HepG2 (cell line): ENCODE data around the gene ZDHHC7. TPM values are rescaled to one million over a fixed set of nuclear protein-coding genes. Genes with fewer than 3 reads are reported as not detected.

Experiments
- ATAC-seq: fragments of 200-7000 bp; cut with Tn5 transposase; 3 replicates; pipeline ENCODE4 v1.9.1; 2020; ENCODE audit warnings: mild to moderate bottlenecking, moderate library complexity
- BruUV-seq: library from RNA; stranded (reverse); fragments of 400-500 nt; replicated peaks from 2 replicates; lab custom pipeline; 2021; lab: Mats Ljungman, UMichigan
- CTCF ChIA-PET: fragments of 300-600 bp; formaldehyde crosslinking; extraction: SDS; loops from one replicate; lab custom pipeline; 2021; ENCODE audit warnings: low total read pairs, inconsistent platforms, low intra/inter-chr PET ratio; lab: Yijun Ruan, JAX
- POLR2A ChIA-PET: fragments of 350-600 bp; sonication (Branson Sonifier 250); formaldehyde crosslinking; loops from one replicate; lab custom pipeline; 2020; ENCODE audit warnings: antibody characterized with exemption, inconsistent platforms; lab: Yijun Ruan, JAX
- DNase-seq: peaks from one replicate; pipeline ENCODE4 v3.0.0-alpha.2; 2015; ENCODE audit warnings: low spot score
- FAIRE-seq: peaks from 3 replicates; lab custom pipeline; 2011; peaks lifted over from hg19 to GRCh38; lab: Jason Lieb, UNC
- H2AFZ ChIP-seq: one replicate; pipeline ENCODE4 v1.6.1; 2011; ENCODE audit warnings: low read length, inconsistent platforms
- H3K27ac ChIP-seq: fragments of 300-600 bp; 3 replicates; pipeline ENCODE4 v1.8.0; 2011; ENCODE audit warnings: mixed run types, mild to moderate bottlenecking, mixed read lengths, low read length, inconsistent platforms; ENCODE audit not compliant: insufficient read depth; ENCODE audit errors: extremely low read length
- H3K27me3 ChIP-seq, 2 experiments: fragments of 200-600 bp in 1 of 2; 2 replicates in 1 of 2; 3 replicates in 1 of 2; pipeline versions ENCODE4 v1.6.0 to v1.8.0; 2011; ENCODE audit warnings: low read length in 2 of 2, mild to moderate bottlenecking in 2 of 2, moderate library complexity in 2 of 2, inconsistent platforms in 1 of 2; ENCODE audit not compliant: insufficient read depth in 2 of 2, control insufficient read depth in 1 of 2
- H3K36me3 ChIP-seq, 2 experiments: fragments of 200-600 bp in 1 of 2; replicated peaks in 1 of 2; 2 replicates in 1 of 2; 3 replicates in 1 of 2; pipeline versions ENCODE4 v1.5.1 to v1.8.0; 2011; ENCODE audit warnings: low read length in 2 of 2, inconsistent platforms in 1 of 2; ENCODE audit not compliant: insufficient read depth in 2 of 2, control insufficient read depth in 1 of 2
- H3K4me1 ChIP-seq: 2 replicates; pipeline ENCODE4 v1.5.1; 2012; ENCODE audit warnings: low read length, inconsistent platforms; ENCODE audit not compliant: insufficient read depth
- H3K4me2 ChIP-seq: 2 replicates; pipeline ENCODE4 v1.6.0; 2011; ENCODE audit warnings: low read depth, low read length, inconsistent platforms
- H3K4me3 ChIP-seq, 3 experiments: fragments of 200-600 bp in 1 of 3; sonication (generic), shearing (Covaris generic) in 1 of 3; replicated peaks in 1 of 3; 2 replicates each; pipeline ENCODE4 v1.5.1; 2011 to 2016; ENCODE audit warnings: low read length in 3 of 3, inconsistent platforms in 2 of 3, low read depth in 2 of 3, mild to moderate bottlenecking in 2 of 3, control low read depth in 1 of 3, mixed read lengths in 1 of 3; ENCODE audit not compliant: insufficient read depth in 1 of 3
- H3K79me2 ChIP-seq: one replicate; pipeline ENCODE4 v1.6.1; 2011; ENCODE audit warnings: low read length, inconsistent platforms; ENCODE audit not compliant: insufficient read depth
- H3K9ac ChIP-seq: 2 replicates; pipeline ENCODE4 v1.6.0; 2011; ENCODE audit warnings: mild to moderate bottlenecking, low read depth, low read length, inconsistent platforms; ENCODE audit not compliant: insufficient read depth
- H3K9me3 ChIP-seq: 2 replicates; pipeline ENCODE4 v1.5.1; 2012; ENCODE audit warnings: mild to moderate bottlenecking, low read length
- H4K20me1 ChIP-seq: 2 replicates; pipeline ENCODE4 v1.6.0; 2011; ENCODE audit warnings: inconsistent platforms, mild to moderate bottlenecking, low read length, moderate library complexity; ENCODE audit not compliant: insufficient read depth
- ATF7-NPFF ChIP-seq: sonication (generic); formaldehyde crosslinking; IDR thresholded peaks from 2 replicates; pipeline ENCODE4 v1.8.1; 2023; ENCODE audit warnings: mild to moderate bottlenecking, low read depth, missing genetic modification reagents, moderate library complexity
- CTCF ChIP-seq: sonication (generic); formaldehyde crosslinking; IDR thresholded peaks from 2 replicates; pipeline ENCODE4 v1.5.0; 2020; ENCODE audit warnings: mild to moderate bottlenecking, missing genetic modification reagents, moderate library complexity
- HINFP ChIP-seq: sonication (generic); formaldehyde crosslinking; IDR thresholded peaks from 2 replicates; pipeline ENCODE4 v1.4.0; 2020; ENCODE audit warnings: low read depth, mild to moderate bottlenecking, missing genetic modification reagents
- HNF1B ChIP-seq: sonication (generic); formaldehyde crosslinking; IDR thresholded peaks from 2 replicates; pipeline ENCODE4 v1.5.1; 2020; ENCODE audit warnings: mild to moderate bottlenecking, moderate library complexity, missing genetic modification reagents
- POLR2A ChIP-seq, 2 experiments: IDR thresholded peaks; 2 replicates each; pipeline ENCODE4 v1.6.1; 2011; ENCODE audit warnings: low read depth in 2 of 2, low read length in 2 of 2, mild to moderate bottlenecking in 1 of 2, moderate library complexity in 1 of 2; ENCODE audit not compliant: insufficient read depth in 1 of 2
- RXRA ChIP-seq: sonication (generic); formaldehyde crosslinking; IDR thresholded peaks from 2 replicates; pipeline ENCODE4 v1.5.1; 2020; ENCODE audit warnings: missing genetic modification reagents
- SRY ChIP-seq: sonication (generic); formaldehyde crosslinking; IDR thresholded peaks from 2 replicates; pipeline ENCODE4 v1.8.0; 2022; ENCODE audit warnings: mild to moderate bottlenecking, missing genetic modification reagents
- TCF7L2 ChIP-seq: IDR thresholded peaks from 2 replicates; pipeline ENCODE4 v1.6.1; 2011; ENCODE audit warnings: mild to moderate bottlenecking, low read depth, low read length, moderate library complexity
- TEAD2 ChIP-seq: sonication (generic); formaldehyde crosslinking; IDR thresholded peaks from 2 replicates; pipeline ENCODE4 v1.9.0; 2021; ENCODE audit warnings: missing genetic modification reagents
- ZBTB42 ChIP-seq: sonication (generic); formaldehyde crosslinking; IDR thresholded peaks from 2 replicates; pipeline ENCODE4 v1.5.0; 2020; ENCODE audit warnings: mild to moderate bottlenecking, missing genetic modification reagents
- ZBTB43 ChIP-seq: sonication (generic); formaldehyde crosslinking; conservative IDR thresholded peaks from 2 replicates; pipeline ENCODE4 v1.4.0; 2020; ENCODE audit warnings: missing genetic modification reagents
- ZFP82 ChIP-seq: sonication (generic); formaldehyde crosslinking; IDR thresholded peaks from 2 replicates; pipeline ENCODE4 v1.5.1; 2020; ENCODE audit warnings: mild to moderate bottlenecking, missing genetic modification reagents, borderline replicate concordance
- ZNF10 ChIP-seq: sonication (generic); formaldehyde crosslinking; IDR thresholded peaks from 2 replicates; pipeline ENCODE4 v1.4.0; 2020; ENCODE audit warnings: mild to moderate bottlenecking, low read depth, missing genetic modification reagents, borderline replicate concordance
- ZNF292 ChIP-seq: sonication (generic); formaldehyde crosslinking; IDR thresholded peaks from 2 replicates; pipeline ENCODE4 v1.8.1; 2022; ENCODE audit warnings: mild to moderate bottlenecking, low read depth, missing genetic modification reagents, borderline replicate concordance
- ZNF547 ChIP-seq: sonication (generic); formaldehyde crosslinking; IDR thresholded peaks from 2 replicates; pipeline ENCODE4 v1.5.1; 2020; ENCODE audit warnings: mild to moderate bottlenecking, missing genetic modification reagents
- ZNF572 ChIP-seq: sonication (generic); formaldehyde crosslinking; IDR thresholded peaks from 2 replicates; pipeline ENCODE4 v1.5.1; 2020; ENCODE audit warnings: mild to moderate bottlenecking, missing genetic modification reagents
- ZNF749 ChIP-seq: sonication (generic); formaldehyde crosslinking; IDR thresholded peaks from 2 replicates; pipeline ENCODE4 v1.8.0; 2022; ENCODE audit warnings: mild to moderate bottlenecking, missing genetic modification reagents, moderate library complexity, borderline replicate concordance
- WGBS: methylation state at CpG from one replicate; pipeline ENCODE4 v1.1.6; 2017; ENCODE audit warnings: low lambda C conversion rate; 5-methylcytosine and 5-hydroxymethylcytosine counted together
- in situ Hi-C: cut with HindIII; loops from 2 replicates; pipeline ENCODE4 v1.10.0; 2017; ENCODE audit warnings: low pct_unique_long_range_greater_than_20kb; ENCODE audit not compliant: extremely low pct_ligation_motif_present
- intact Hi-C: fragments of 100-400 bp; cut with micrococcal nuclease; formaldehyde crosslinking; loops from one replicate; pipeline ENCODE4 v1.10.0; 2022; ENCODE audit not compliant: unreplicated experiment
- polyA plus RNA-seq, 8 experiments: library from polyadenylated mRNA; depleted of rRNA in 3 of 8; stranded (reverse) in 7 of 8; unstranded in 1 of 8; fragments of >200 nt; fragmentation: Illumina TruSeq in 4 of 8; extraction: Trizol in 4 of 8; gene quantifications; 2 replicates each; pipeline versions ENCODE4 v1.2.1 to v1.2.3, GENCODE V29; 2011 to 2016; ENCODE audit warnings: low read depth in 4 of 8, missing spikeins in 1 of 8, mixed read lengths in 1 of 8; ENCODE audit not compliant: insufficient read depth in 1 of 8
- total RNA-seq, 5 experiments: library from RNA; depleted of rRNA; stranded (reverse); fragments of >200 nt; fragmentation: Illumina TruSeq; extraction: Trizol; gene quantifications; 2 replicates each; pipeline ENCODE4 v1.2.3, GENCODE V29; 2016; ENCODE audit warnings: low read depth in 1 of 5

The ZDHHC7 gene
- total and polyA plus RNA-seq, 2 of the 13 experiments (the other 11 are each of a cell fraction or from before 2014, with no cell fraction given): 46.8 to 67.6 TPM

- no peak for DNase-seq
- no peaks in the 10 kb centered on the region for H3K9me3 ChIP-seq
- H3K79me2 ChIP-seq: no peaks in the 10 kb centered on the region
- peaks cover 3 to 28% of the 10 kb centered on the region in 2 experiments; a peak in 4 of 5 replicates for H3K27me3 ChIP-seq
- H4K20me1 ChIP-seq: no peaks in the 10 kb centered on the region
- FAIRE-seq: no peak
- no peak overlapping the region for H3K27ac ChIP-seq
- peak; percentile 44 for ATAC-seq
- H3K9ac ChIP-seq: peak overlapping the region; percentile 47; the same call in 1 of the 2 replicates
- in situ Hi-C loops: no loop called here
- POLR2A ChIA-PET: interaction anchor here (1.0 to 3.4 kb wide), 5 partner anchors 17 to 51 kb away, joined by 3 to 28 read pairs (median 7); partner anchors contain the start of gene ZDHHC7
- intact Hi-C loops: loop anchor here (2.0 kb wide), 1 partner anchor 59 kb away; no protein-coding TSS in a partner anchor
- H2AFZ ChIP-seq: no peak overlapping the region
- H3K4me2 ChIP-seq: peak overlapping the region; percentile 74
- no TSS peak for BruUV-seq
- CTCF ChIA-PET: no interaction called here
- 5% methylated on average over 40 of the region's 41 CpGs for WGBS
- H3K36me3 ChIP-seq: no peaks in the 10 kb centered on the region
- H3K4me1 ChIP-seq: peaks cover 39% of the 10 kb centered on the region
- H3K4me3 ChIP-seq: peak overlapping the region; percentile 65 to 77 (median 69)
- TF ChIP-seq ZNF749 (CRISPR knock-in tag) (peak; percentile 19; the same call in 1 of the 2 replicates), ZBTB43 (CRISPR knock-in tag) (no peak), ZNF572 (CRISPR knock-in tag) (0 out of 2 replicates have a peak, but pooled peaks have one; percentile 35), ZFP82 (CRISPR knock-in tag) (no peak), ZNF292 (CRISPR knock-in tag) (no peak), ZNF547 (0 out of 2 replicates have a peak, but pooled peaks have one; percentile 12), HINFP (CRISPR knock-in tag) (0 out of 2 replicates have a peak, but pooled peaks have one; percentile 21), ZBTB42 (CRISPR knock-in tag) (0 out of 2 replicates have a peak, but pooled peaks have one; percentile 47), SRY (peak; percentile 14; the same call in 1 of the 2 replicates), ZNF10 (CRISPR knock-in tag) (peak; percentile 58; the same call in 1 of the 2 replicates), ATF7-NPFF (CRISPR knock-in tag) (peak; percentile 53; the same call in 1 of the 2 replicates), CTCF (CRISPR knock-in tag) (peak; percentile 23; the same call in 1 of the 2 replicates), TCF7L2 (no peak), TEAD2 (CRISPR knock-in tag) (no peak), RXRA (peak; percentile 35), HNF1B (CRISPR knock-in tag) (0 out of 2 replicates have a peak, but pooled peaks have one; percentile 26), POLR2A (IDR thresholded peaks at IDR 0.05; ENCODE audit: insufficient read depth in 1 of 2, low read depth in 2 of 2, low read length in 2 of 2) (no peak)
Measured at GRCh38 chr16:85027958-85028684, 16.8 kb upstream of the ZDHHC7 start.
